Testis (tissue), 3 donors: Measurements from ENCODE around the gene MXRA8. TPM values are rescaled to one million over a fixed set of nuclear protein-coding genes. Genes with fewer than 3 reads are reported as not detected.

Experiments
- DNase-seq: peaks from one replicate; pipeline ENCODE4 v3.0.0-alpha.2; 2019
- H3K27ac ChIP-seq, 2 donors: fragments of 200-600 bp; sonication (generic); one replicate each; pipeline ENCODE4 v1.5.1; 2019
- H3K27me3 ChIP-seq: fragments of 200-600 bp; sonication (generic); one replicate; pipeline ENCODE4 v1.5.1; 2019
- H3K36me3 ChIP-seq: fragments of 200-600 bp; sonication (generic); one replicate; pipeline ENCODE4 v1.5.1; 2017; ENCODE audit warnings: low read depth; ENCODE audit errors: missing control alignments
- H3K4me1 ChIP-seq: fragments of 200-600 bp; sonication (generic); one replicate; pipeline ENCODE4 v1.5.1; 2019
- H3K4me3 ChIP-seq, 2 donors: fragments of 200-600 bp; sonication (generic); one replicate each; pipeline ENCODE4 v1.5.1; 2017 to 2019
- H3K9me3 ChIP-seq: fragments of 200-600 bp; sonication (generic); one replicate; pipeline ENCODE4 v1.5.1; 2017
- CTCF ChIP-seq, 3 experiments: fragments of 450-650 bp in 2 of 3; fragments of 200-600 bp in 1 of 3; sonication (generic) in 1 of 3; IDR thresholded peaks; one replicate each; pipeline ENCODE4 v1.5.1; 2016 to 2019; ENCODE audit warnings: antibody characterized with exemption in 3 of 3, mild to moderate bottlenecking in 2 of 3, moderate library complexity in 1 of 3
- POLR2A ChIP-seq: fragments of 450-650 bp; IDR thresholded peaks from one replicate; pipeline ENCODE4 v1.6.1; 2017; ENCODE audit warnings: antibody characterized with exemption, mild to moderate bottlenecking, moderate library complexity
- WGBS, 2 donors: methylation state at CpG; one replicate each; pipeline ENCODE4 v1.1.5; 2018; 5-methylcytosine and 5-hydroxymethylcytosine counted together
- intact Hi-C: fragments of 100-400 bp; cut with DNase I; formaldehyde crosslinking; loops from one replicate; pipeline ENCODE4 v1.15.1; 2023; ENCODE audit warnings: low total_unique reads
- polyA plus RNA-seq: library from polyadenylated mRNA; stranded (reverse); fragments of 350-450 nt; fragmentation: Illumina TruSeq; extraction: RNeasy Lipid Tissue Mini Kit (QIAGEN cat#74804); gene quantifications from one replicate; pipeline ENCODE4 v1.2.3, GENCODE V29; 2014; ENCODE audit warnings: low read depth, low replicate concordance; ENCODE audit not compliant: insufficient read depth
- total RNA-seq, 2 donors: library from RNA; depleted of rRNA; stranded (reverse); fragments of >200 nt; gene quantifications; one replicate each; pipeline ENCODE4 v1.2.3, GENCODE V29; 2016

Gene MXRA8
- total and polyA plus RNA-seq, 3 donors from 2014 or later, result 60.2 to 102 (median 63.3) TPM

GRCh38 chr1:1351511-1352427 is 6.6 kb downstream of the MXRA8 start:
- intact Hi-C loops, result no loop called here
- no peak overlapping the region for H3K4me3 ChIP-seq
- H3K36me3 ChIP-seq, result no peaks in the 10 kb centered on the region
- TF ChIP-seq CTCF (IDR thresholded peaks at IDR 0.05) (no peak), POLR2A (no peak)
- peaks cover 50% of the 10 kb centered on the region for H3K4me1 ChIP-seq
- H3K27ac ChIP-seq, result peak overlapping the region; percentile 25 to 71
- no peaks in the 10 kb centered on the region for H3K27me3 ChIP-seq
- no peaks in the 10 kb centered on the region for H3K9me3 ChIP-seq
- WGBS, 2 donors, result 39 to 68% methylated on average over 9 to 29 of the region's 29 CpGs
- DNase-seq, result peak; percentile 74

- no peaks in the 10 kb centered on the region for H3K9me3 ChIP-seq
- peak; percentile 60 for DNase-seq
- H3K27me3 ChIP-seq, result no peaks in the 10 kb centered on the region
- intact Hi-C loops, result no loop called here
- WGBS, 2 donors, result 1% methylated on average over 34 of the region's 122 CpGs; no CpG with 5 or more reads in 1 of the 2 donors
- TF ChIP-seq CTCF (IDR thresholded peaks at IDR 0.05) (peak; percentile 37 to 52 (median 44)), POLR2A (no peak)
- peak within 1 kb of the TSS; percentile 67 to 75 for H3K4me3 ChIP-seq
- peak within 1 kb of the TSS; percentile 66 to 90 for H3K27ac ChIP-seq
- no peaks in the 10 kb centered on the region for H3K36me3 ChIP-seq
- peaks cover 64% of the 10 kb centered on the region for H3K4me1 ChIP-seq
Measured at GRCh38 chr1:1349256-1350012, 8.9 kb downstream of the MXRA8 start, which contains the start of gene DVL1. DVL1 (minus strand) TSS chr1:1349418; CDS start chr1:1349065, 353 bp downstream.

GRCh38 chr1:1348420-1349255 is 9.7 kb downstream of the MXRA8 start:
- H3K27ac ChIP-seq, result peak overlapping the region; percentile 35 to 65
- WGBS, 2 donors, result 1% methylated on average over 20 to 30 of the region's 109 CpGs
- no peaks in the 10 kb centered on the region for H3K9me3 ChIP-seq
- intact Hi-C loops, result no loop called here
- no peaks in the 10 kb centered on the region for H3K36me3 ChIP-seq
- peaks cover 56% of the 10 kb centered on the region for H3K4me1 ChIP-seq
- TF ChIP-seq POLR2A, result no peak
- no peak for TF ChIP-seq CTCF (IDR thresholded peaks at IDR 0.05)
- peak overlapping the region; percentile 67 to 70 for H3K4me3 ChIP-seq
- no peak for DNase-seq
- H3K27me3 ChIP-seq, result no peaks in the 10 kb centered on the region

GRCh38 chr1:1347663-1348419 is 10.5 kb downstream of the MXRA8 start:
- Histone ChIP-seq H3K36me3 (no peaks in the 10 kb centered on the region), H3K27me3 (no peaks in the 10 kb centered on the region), H3K4me3 (peak overlapping the region; percentile 67 to 70), H3K27ac (peak overlapping the region; percentile 35 to 65), H3K4me1 (peaks cover 48% of the 10 kb centered on the region), H3K9me3 (no peaks in the 10 kb centered on the region)
- intact Hi-C loops, result no loop called here
- TF ChIP-seq POLR2A (no peak), CTCF (IDR thresholded peaks at IDR 0.05) (no peak)
- DNase-seq, result peak; percentile 71
- WGBS, 2 donors, result 23 to 34% methylated on average over 17 to 26 of the region's 26 CpGs
